Measurements from ENCODE around the gene TNS2.
"Not testable (repeated sequence)": the region's sequence is repeated elsewhere in the genome, so short reads cannot be mapped to it uniquely, and the experiment has no call there.

TNS2 gene

DNA sequence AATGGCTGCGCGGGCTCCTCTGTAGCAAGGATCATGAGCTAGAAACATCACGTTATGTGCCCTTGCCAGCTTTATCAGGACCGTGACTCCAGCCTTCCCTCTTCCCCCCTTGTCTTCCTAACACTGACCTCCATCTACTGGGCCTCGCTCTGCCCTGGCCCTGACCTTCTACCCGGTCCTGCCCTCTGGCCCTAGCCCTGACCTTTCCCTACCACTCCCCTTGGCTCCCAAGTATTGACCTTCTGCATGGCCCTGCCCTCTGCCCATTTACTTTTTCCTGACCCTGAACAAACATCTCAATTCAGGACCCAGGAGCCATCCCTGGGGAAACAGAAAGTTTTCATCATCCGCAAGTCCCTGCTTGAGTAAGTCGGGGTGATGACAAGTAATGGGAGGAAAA lies 55.4 kb downstream of the TNS2 start:
- no peak for DNase-seq

GRCh38 chr12:53105712-53106439 lies 56.0 kb downstream of the TNS2 start:
- no peak for DNase-seq

DNA sequence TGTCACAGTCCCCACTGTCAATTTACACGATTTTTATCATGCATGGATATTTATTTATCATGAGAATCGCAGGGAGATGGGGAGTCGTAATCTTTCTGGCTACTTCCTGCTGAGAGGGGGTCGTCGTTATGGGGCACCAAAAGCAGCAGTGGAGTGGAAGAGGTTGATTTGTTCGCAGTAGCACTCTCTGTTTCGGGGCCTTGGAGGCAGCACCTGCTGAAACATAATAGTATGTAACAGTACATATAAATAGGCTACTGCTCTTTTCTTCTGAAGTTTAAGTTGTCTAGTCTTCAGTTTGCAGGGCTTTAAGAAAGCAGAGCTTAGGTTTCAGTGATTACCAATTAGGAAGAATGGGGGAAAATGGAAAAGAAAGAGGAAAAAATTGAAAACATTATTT lies 57.3 kb downstream of the TNS2 start:
- DNase-seq = no peak

GRCh38 chr12:53112431-53112830 lies 62.6 kb downstream of the TNS2 start:
- DNase-seq = not testable (repeated sequence)

- DNase-seq = no peak
Measured at GRCh38 chr12:53113136-53113705, 63.4 kb downstream of the TNS2 start.

DNA sequence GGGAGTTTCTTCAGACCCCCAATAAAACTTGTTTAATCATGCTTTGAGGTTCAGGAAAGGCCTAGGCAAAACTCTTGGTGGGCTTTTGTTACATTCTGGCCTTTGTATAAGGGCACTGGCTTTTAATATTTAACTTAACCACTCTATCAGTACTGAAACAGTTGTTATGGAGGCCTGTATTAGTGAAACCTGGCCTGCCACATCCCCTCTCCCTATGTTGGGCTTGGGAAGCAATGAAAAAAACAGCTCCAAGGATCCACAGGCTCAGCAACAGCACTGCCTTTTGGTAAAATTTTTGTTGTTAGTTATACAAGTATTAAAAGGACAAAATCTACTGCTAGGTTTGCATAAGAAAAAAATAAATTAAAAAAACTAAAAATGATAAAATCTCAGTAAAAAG lies 64.1 kb downstream of the TNS2 start:
- no peak for DNase-seq

All from anterior cingulate cortex (tissue), 58 donors.